GM19240 (cell line): ENCODE data around the gene POU3F1.

Experiments
- DNase-seq: peaks from one replicate; pipeline ENCODE4 v3.0.0; 2011; ENCODE audit warnings: low spot score; ENCODE audit not compliant: insufficient read length

POU3F1 gene

DNA sequence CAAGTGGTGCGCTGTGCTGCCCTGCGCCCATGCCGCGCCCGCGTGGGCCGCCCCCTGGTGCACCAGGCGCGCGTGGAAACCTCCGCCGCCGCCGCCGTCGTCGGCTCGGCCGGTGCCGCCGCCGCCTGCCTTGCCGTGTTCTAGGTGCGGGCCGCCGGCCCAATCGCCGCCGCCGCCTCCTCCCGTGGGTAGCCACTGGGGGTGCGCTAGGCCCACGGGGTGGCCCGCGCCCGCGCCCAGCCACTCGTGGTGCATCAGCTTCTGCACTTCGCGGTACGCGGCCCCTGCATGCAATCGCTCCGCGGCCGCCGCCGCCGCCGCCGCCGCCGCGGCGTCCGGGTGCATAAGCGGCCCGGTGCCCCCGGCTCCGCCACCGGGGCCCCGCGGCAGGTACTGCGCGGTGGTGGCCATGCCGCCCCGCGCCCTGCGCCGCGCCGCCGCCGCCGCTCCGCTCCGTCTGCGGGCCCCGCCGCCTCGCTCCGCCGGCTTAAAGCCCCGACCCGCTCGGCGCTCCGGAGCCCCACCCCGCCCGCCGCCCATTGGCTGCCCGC, at the start of gene POU3F1:
TSS of gene POU3F1 (minus strand) at position 461 of the 551 bp plus-strand sequence. CDS start at position 411, 50 bp downstream.
- DNase-seq, result no peak

DNA sequence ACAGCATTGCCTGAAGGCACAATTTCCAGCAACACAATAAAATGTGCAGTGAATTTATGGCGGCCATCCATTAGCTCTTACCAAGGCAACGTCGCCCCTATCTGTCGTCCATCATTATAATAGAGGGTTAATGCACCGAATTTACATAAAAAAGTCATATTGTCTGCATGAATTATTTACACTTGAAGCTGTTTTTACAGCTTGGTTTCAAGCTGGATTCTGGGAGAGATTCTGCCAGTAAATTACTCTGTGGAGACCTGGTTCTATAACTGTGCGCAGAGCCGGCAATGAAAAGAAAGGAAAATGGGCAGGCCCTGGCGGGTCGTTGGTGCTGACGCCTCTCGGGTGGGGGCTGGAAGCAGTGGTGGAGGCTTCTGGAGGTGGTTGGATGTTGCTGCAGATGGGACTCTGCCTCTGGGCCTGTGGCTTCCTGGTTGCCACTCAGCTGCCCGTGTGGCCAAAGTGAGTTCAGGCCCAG, 48.9 kb upstream of the POU3F1 start:
- DNase-seq, result no peak

- DNase-seq, result no peak
Observed at GRCh38 chr1:38094711-38095290, 48.2 kb upstream of the POU3F1 start.

GRCh38 chr1:38093569-38094520, 47.3 kb upstream of the POU3F1 start:
- no peak for DNase-seq

GRCh38 chr1:38092256-38092655, 45.7 kb upstream of the POU3F1 start:
- DNase-seq, result no peak

- no peak for DNase-seq
Observed at GRCh38 chr1:38090796-38091195, 44.2 kb upstream of the POU3F1 start.

GRCh38 chr1:38089712-38090360, 43.2 kb upstream of the POU3F1 start:
- DNase-seq, result no peak

DNA sequence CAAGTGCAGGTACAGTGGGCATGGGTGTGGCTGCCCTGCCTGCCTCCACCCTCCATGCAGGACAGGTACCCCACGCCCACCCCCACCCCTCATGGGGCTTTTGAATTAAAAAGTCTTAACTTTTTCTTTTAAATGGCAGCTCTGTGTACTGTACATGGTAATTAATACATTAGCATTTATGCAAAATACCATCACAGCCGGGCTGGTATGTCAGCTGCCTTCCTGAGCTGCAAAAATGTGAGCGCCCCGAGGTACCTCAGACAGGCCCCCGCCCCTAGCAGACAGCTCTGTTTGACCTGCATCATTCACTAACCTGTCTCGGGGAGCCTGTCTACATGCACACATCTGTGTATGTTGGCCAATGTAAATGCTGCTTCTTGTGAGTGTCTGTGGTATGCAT, 42.2 kb upstream of the POU3F1 start:
- DNase-seq, result no peak

GRCh38 chr1:38088366-38088765, 41.8 kb upstream of the POU3F1 start:
- DNase-seq, result no peak

- DNase-seq, result no peak
Observed at GRCh38 chr1:38087676-38088075, 41.1 kb upstream of the POU3F1 start.

DNA sequence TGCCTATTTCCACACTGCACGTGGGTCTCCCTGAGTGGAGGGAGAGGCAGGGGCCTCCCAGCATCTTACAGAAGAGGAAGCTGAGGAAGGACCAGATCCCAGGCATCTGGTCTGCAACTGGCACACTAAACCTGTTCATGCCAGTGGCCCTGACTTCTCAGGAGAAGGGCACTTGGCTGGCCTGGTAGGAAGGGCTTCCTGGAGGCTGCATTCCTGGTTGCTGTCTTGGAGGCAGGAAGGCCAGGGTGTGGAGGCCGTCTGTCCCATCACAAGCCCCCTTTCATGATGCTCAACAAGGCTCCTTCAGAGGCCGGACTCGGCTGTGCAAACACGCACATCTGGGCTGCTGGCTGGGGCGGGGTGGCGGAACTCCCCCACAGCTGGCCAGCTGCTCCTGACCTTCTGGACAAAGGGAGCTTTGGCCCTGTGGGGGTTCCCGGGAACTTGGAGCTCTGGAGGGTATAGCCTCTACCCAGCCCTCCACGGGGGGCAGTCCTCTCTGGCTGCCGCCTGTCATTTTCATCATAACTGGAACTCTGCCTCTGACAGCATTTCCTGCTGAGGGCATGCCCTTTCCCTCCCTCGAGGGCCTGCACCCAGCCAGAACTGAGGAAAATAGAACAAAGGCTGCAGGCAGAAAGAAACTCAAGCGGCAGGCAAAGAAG, 39.2 kb upstream of the POU3F1 start:
- DNase-seq, result no peak

DNA sequence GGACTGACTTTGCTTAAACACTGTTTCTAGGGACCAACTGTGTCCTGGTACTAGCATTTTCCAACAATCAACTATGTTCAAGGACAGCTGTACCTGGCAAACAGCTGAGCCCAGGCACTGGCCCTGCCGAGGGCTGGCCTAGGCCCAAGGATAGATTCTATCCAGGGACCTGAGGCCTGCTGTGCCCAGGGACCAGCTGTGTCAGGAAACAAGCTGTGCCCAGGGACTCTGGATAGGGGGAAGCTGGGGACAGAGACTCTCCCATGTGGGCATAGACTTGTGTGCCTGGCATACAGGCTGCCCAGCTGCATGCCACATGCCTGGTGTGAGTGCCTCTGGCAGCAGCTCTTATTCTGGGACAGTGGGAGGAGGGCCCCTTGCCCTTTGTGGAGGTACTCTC, 38.1 kb upstream of the POU3F1 start:
- DNase-seq, result no peak

DNA sequence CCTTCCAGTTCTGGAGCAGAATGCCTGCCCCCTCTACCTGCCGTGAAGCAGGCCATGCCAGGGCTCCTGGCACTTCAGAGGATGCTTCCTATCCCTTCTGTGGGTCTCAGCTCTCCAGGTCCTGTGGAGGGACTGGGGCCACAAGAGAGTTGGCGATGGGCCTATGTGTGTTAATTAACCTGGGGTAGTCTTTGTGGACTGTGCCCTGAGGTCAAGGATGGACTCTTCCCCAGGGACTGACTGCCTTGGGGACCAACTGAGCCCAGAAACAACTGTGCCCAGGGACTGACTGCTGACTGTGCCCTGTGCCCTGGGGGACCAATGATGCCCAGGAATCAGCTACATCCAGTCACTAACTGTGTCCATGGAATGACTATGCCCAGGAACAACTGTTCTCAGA, 37.5 kb upstream of the POU3F1 start:
- DNase-seq, result no peak

DNA sequence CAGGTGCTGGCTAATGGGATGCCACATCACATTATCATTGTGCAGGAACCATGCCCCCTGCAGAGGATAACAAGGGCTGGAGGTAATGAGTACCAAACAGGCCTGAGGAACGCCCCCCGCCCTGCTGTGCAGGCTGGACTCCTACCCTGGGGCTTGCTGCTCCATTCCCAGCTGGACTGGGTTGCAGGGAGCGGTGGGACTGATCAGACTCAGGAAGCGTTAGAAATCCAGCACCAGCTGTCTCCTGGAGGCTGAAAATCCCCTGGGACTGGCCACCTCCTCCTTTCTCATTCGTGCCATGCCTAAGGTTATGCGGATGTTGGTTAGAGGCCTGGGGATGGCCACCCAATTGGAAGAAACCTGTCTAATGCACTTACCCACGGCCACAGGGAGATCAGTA, 36.9 kb upstream of the POU3F1 start:
- DNase-seq, result no peak

- DNase-seq, result no peak
Observed at GRCh38 chr1:38082769-38083263, 36.2 kb upstream of the POU3F1 start.

GRCh38 chr1:38079019-38079418, 32.4 kb upstream of the POU3F1 start:
- no peak for DNase-seq

DNA sequence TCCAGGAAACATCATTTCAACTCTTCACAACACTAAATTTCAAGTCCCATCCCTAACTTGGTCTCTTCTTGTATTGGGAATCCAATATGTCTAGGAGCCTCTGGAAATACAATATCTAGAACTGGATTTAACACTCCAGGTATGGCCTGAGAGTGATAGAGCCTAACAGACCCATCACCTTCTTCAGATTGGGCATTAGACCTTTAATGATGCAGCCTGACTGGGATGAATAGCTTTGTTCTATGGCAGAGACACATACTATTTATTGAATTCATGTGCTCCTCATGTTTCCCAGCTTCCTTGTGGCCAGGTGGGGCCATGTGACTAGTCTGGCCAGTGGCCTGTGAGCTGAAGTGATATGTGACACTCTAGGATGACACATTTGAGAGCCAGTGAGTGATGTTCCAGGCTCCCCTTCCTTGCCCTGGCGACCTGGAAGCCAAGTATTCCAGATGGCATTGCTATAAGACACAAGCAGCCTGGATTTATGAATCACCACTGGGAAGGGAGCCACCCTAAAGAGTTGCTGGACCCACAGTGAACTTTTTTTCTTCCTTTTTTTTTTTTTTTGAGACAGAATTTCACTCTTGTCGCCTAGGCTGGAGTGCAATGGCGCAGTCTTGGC, 31.0 kb upstream of the POU3F1 start:
- no peak for DNase-seq

GRCh38 chr1:38076455-38076854, 29.9 kb upstream of the POU3F1 start:
- DNase-seq, result no peak

DNA sequence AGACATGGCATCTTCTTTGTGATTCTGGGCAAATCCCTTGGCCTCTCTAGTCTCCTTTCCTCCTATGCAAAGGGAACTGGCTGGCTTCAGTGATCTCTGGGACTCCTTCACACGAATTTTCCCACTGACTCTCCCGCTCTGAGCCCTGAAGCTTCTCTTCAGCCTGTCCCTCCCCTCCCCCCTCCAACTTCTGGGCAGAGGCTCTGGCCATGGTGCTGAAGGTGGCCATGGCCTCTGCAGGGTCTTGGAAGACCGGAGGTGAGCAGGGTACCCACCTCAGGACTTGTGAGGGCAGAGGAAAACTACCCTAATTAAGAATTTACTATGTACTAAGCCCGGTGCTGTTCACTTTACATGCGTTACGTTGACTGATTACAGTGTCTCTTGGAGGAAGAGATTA, 29.4 kb upstream of the POU3F1 start:
- DNase-seq, result no peak

DNA sequence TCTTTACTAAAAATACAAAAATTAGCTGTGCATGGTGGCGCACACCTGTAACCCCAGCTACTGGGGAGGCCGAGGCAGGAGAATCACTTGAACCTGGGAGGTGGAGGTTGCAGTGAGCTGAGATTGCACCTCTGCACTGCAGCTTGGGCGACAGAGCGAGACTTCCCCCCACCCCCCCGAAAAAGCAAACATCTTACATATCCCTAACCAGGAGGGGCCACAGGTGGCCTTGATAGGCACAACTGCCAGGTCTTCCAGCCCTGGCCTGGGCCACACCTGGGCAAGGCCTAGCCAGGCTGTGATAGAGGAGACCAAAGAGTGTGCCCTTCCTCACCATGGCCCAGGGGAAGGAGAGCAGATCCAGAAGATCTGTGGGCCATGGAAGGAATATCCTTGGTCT, 28.6 kb upstream of the POU3F1 start:
- DNase-seq, result no peak

DNA sequence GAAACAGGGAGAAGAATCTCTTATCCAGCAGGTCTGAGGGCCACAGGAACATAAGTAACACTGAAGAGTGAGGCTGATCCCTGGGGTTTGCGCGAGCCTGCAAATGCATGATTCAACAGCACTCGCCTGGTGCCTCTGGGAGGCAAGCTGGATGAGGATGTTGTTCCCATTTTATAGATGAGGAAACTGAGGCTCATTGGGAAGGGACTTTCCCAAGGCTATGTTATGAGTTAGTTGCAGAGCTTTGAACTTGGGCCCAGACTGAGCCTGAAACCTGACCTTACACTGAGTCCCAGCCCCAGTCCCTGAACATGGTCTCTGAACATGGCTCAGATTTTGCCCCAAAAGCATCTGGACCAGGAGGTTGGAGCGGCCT, 27.7 kb upstream of the POU3F1 start:
- DNase-seq, result no peak
